Karpas-422 (cell line): ENCODE results near the gene EEF2K. TPM values are rescaled to one million over a fixed set of nuclear protein-coding genes. Genes with fewer than 3 reads are reported as not detected.
"Not testable (repeated sequence)": the region's sequence is repeated elsewhere in the genome, so short reads cannot be mapped to it uniquely, and the experiment has no call there.

Experiments
- DNase-seq: peaks from one replicate; pipeline ENCODE4 v3.0.0-alpha.2; 2015
- H2AFZ ChIP-seq: fragments of 200-600 bp; sonication (generic); 2 replicates; pipeline ENCODE4 v1.6.1; 2014; ENCODE audit warnings: antibody characterized with exemption, low read length, mixed read lengths
- H3K27ac ChIP-seq: fragments of 200-600 bp; sonication (generic); 2 replicates; pipeline ENCODE4 v1.5.1; 2014; ENCODE audit warnings: mild to moderate bottlenecking, low read length, moderate library complexity
- H3K27me3 ChIP-seq: fragments of 200-600 bp; sonication (generic); 2 replicates; pipeline ENCODE4 v1.6.1; 2014; ENCODE audit warnings: low read length, mixed read lengths
- H3K36me3 ChIP-seq: fragments of 200-600 bp; sonication (generic); 2 replicates; pipeline ENCODE4 v1.6.1; 2014; ENCODE audit warnings: low read length, mixed read lengths; ENCODE audit not compliant: insufficient read depth
- H3K4me1 ChIP-seq: fragments of 200-600 bp; sonication (generic); 2 replicates; pipeline ENCODE4 v1.6.1; 2014; ENCODE audit warnings: mild to moderate bottlenecking, low read length, mixed read lengths
- H3K4me2 ChIP-seq: fragments of 200-600 bp; sonication (generic); 2 replicates; pipeline ENCODE4 v1.6.1; 2014; ENCODE audit warnings: low read length, low read depth, mild to moderate bottlenecking; ENCODE audit not compliant: poor library complexity, severe bottlenecking
- H3K4me3 ChIP-seq: fragments of 200-600 bp; sonication (generic); 2 replicates; pipeline ENCODE4 v1.5.1; 2014; ENCODE audit warnings: mild to moderate bottlenecking, antibody characterized with exemption, low read length, mixed read lengths
- H3K79me2 ChIP-seq: fragments of 200-600 bp; sonication (generic); 2 replicates; pipeline ENCODE4 v1.6.1; 2014; ENCODE audit warnings: mild to moderate bottlenecking, low read length, mixed read lengths
- H3K9ac ChIP-seq: fragments of 200-600 bp; sonication (generic); 2 replicates; pipeline ENCODE4 v1.6.0; 2014; ENCODE audit warnings: low read length
- H3K9me2 ChIP-seq: fragments of 200-600 bp; sonication (generic), shearing (Covaris generic); replicated peaks from 2 replicates; pipeline ENCODE4 v1.6.0; 2014; ENCODE audit warnings: mild to moderate bottlenecking, low read length, moderate library complexity; ENCODE audit not compliant: insufficient read depth
- H3K9me3 ChIP-seq: fragments of 300-700, 200-600 bp; sonication (generic); 2 replicates; pipeline ENCODE4 v1.6.1; 2014; ENCODE audit warnings: low read length, mixed read lengths
- H4K20me1 ChIP-seq: fragments of 200-600 bp; sonication (generic); 2 replicates; pipeline ENCODE4 v1.6.1; 2014; ENCODE audit warnings: mild to moderate bottlenecking, antibody characterized with exemption, low read length, low read depth; ENCODE audit not compliant: insufficient read depth
- total RNA-seq: library from RNA; depleted of rRNA; stranded (reverse); fragments of >200 nt; shearing (Covaris generic); gene quantifications from 2 replicates; pipeline ENCODE4 v1.2.3, GENCODE V29; 2014; ENCODE audit warnings: low replicate concordance

Gene EEF2K
- total RNA-seq, 1 experiment from 2014 or later = 16.0 TPM

DNA sequence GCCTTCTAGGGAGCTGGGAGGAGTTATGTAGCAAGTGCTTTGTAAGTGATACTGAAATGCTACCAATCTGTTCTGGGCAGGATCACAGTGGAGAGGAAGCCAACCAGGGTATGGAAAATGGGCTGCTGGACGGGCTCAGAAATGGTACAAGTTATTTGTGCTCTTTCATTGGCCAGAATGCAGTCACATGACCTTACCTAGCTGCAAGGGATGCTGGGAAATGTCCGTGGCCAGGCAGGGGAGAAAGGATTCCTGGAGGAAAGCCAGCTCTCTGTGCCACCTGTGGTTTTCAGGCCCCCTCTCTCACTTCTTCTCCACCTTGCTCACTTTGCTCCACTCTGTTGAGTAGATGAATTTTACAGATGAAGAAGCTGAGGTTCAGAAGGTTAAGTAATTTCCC lies 4.8 kb downstream of the EEF2K start:
- DNase-seq = no peak
- H3K4me2 ChIP-seq = no peak overlapping the region
- H3K36me3 ChIP-seq = peaks cover 34% of the 10 kb centered on the region
- peaks cover 5% of the 10 kb centered on the region; the same call in 1 of the 2 replicates for H4K20me1 ChIP-seq
- no peak overlapping the region for H2AFZ ChIP-seq
- peaks cover 5% of the 10 kb centered on the region; the same call in 1 of the 2 replicates for H3K9me3 ChIP-seq
- H3K27ac ChIP-seq = peak overlapping the region; percentile 56
- H3K4me1 ChIP-seq = peaks cover 36% of the 10 kb centered on the region
- H3K9me2 ChIP-seq = no peaks in the 10 kb centered on the region
- H3K27me3 ChIP-seq = no peaks in the 10 kb centered on the region
- peaks cover 91% of the 10 kb centered on the region for H3K79me2 ChIP-seq
- no peak overlapping the region for H3K4me3 ChIP-seq
- H3K9ac ChIP-seq = no peak overlapping the region

DNA sequence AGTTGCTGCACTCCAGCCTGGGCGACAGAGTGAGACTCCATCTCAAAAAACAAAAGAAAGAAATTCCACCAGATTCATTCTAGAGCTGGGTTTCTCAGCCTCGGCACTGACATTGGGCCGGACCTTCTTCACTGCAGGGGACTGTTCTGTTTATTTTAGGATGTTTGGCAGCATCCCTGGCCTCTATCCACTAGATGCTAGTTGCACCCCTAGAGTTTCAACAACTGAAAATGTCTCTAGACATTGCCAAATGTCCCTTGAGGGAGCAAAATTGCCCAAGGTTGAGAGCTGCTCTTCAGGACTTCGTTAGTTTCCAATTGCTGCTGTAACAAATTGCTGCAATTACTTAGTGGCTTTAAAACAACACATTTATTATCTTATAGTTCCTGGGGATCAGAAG lies 7.2 kb downstream of the EEF2K start:
- H3K9me3 ChIP-seq = peaks cover 5% of the 10 kb centered on the region; the same call in 1 of the 2 replicates
- peaks cover 39% of the 10 kb centered on the region for H3K4me1 ChIP-seq
- no peaks in the 10 kb centered on the region for H3K27me3 ChIP-seq
- no peak overlapping the region for H3K4me3 ChIP-seq
- H3K79me2 ChIP-seq = peaks cover 90% of the 10 kb centered on the region
- no peak overlapping the region for H3K4me2 ChIP-seq
- H3K36me3 ChIP-seq = peaks cover 34% of the 10 kb centered on the region
- no peak overlapping the region for H3K27ac ChIP-seq
- no peak overlapping the region for H3K9ac ChIP-seq
- H3K9me2 ChIP-seq = no peaks in the 10 kb centered on the region
- no peak overlapping the region for H2AFZ ChIP-seq
- no peaks in the 10 kb centered on the region for H4K20me1 ChIP-seq
- DNase-seq = no peak

DNA sequence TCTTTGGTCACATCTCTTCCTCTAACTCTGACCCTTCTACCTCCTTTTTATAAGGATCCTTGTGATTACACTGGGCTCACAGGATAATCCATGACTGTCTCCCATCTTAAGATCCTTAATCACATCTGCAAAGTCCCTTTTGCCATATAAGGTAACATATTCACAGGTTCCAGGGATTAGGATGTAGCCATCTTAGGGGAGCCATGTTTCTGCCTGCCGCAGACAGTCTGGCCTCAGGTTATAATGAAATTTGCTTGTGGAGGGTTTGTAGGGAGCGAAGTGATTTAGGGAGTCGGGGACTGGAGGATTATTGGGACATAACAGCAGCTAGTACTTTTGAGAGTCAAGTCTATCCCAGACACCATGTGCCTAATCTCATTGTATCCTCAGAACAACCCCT lies 7.7 kb downstream of the EEF2K start:
- H3K4me1 ChIP-seq = peaks cover 37% of the 10 kb centered on the region
- H3K4me2 ChIP-seq = no peak overlapping the region
- H3K79me2 ChIP-seq = peaks cover 90% of the 10 kb centered on the region
- H3K9ac ChIP-seq = no peak overlapping the region
- H4K20me1 ChIP-seq = no peaks in the 10 kb centered on the region
- no peak overlapping the region for H3K27ac ChIP-seq
- H3K9me3 ChIP-seq = peaks cover 5% of the 10 kb centered on the region; the same call in 1 of the 2 replicates
- H3K36me3 ChIP-seq = peaks cover 34% of the 10 kb centered on the region
- H3K27me3 ChIP-seq = no peaks in the 10 kb centered on the region
- DNase-seq = no peak
- H3K4me3 ChIP-seq = no peak overlapping the region
- H2AFZ ChIP-seq = no peak overlapping the region
- no peaks in the 10 kb centered on the region for H3K9me2 ChIP-seq

DNA sequence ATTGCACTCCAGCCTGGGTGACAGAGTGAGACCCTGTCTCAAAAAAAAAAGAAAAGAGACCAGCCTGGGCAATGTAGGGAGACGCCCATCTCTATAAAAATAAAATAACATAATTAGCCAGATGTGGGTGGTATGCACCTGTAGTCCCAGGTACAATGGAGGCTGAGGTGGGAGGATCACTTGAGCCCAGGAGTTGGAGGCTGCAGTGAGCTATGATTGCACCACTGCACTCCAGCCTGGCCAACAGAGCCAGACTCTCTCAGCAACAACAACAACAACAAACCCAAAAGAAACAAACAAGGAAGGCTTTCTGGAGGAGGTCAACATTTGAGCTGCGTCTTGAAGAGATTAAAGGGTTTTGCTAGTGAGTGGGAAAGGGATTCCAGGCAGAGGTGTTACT lies 8.3 kb downstream of the EEF2K start:
- Histone ChIP-seq H4K20me1 (no peaks in the 10 kb centered on the region), H3K9me3 (peaks cover 5% of the 10 kb centered on the region; the same call in 1 of the 2 replicates), H3K79me2 (peaks cover 89% of the 10 kb centered on the region), H3K4me2 (no peak overlapping the region), H3K4me1 (peaks cover 34% of the 10 kb centered on the region), H3K9me2 (no peaks in the 10 kb centered on the region), H3K36me3 (peaks cover 34% of the 10 kb centered on the region), H2AFZ (no peak overlapping the region), H3K27ac (no peak overlapping the region), H3K27me3 (no peaks in the 10 kb centered on the region), H3K4me3 (no peak overlapping the region), H3K9ac (no peak overlapping the region)
- no peak for DNase-seq

DNA sequence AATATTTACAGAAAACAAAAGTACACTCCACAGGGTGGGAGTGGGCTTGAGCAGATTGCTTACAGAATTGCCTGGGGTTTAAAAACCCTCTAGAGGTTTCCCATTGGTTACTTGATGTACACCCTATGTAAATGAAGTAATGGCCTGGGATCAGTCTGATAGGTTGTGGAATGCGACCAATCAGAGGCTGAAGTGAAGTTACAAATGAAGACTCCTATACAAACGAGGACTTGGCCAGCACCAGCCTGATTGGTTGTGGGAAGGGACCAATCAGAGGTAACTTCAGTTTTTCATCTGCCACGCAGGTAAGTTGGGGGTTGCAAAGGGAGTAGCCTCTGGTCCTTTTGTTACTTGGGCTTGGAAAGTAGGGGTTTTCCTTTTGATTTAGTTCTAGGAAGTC lies 8.8 kb downstream of the EEF2K start:
- Histone ChIP-seq H3K27me3 (no peaks in the 10 kb centered on the region), H3K4me3 (no peak overlapping the region), H4K20me1 (no peaks in the 10 kb centered on the region), H3K4me1 (peaks cover 29% of the 10 kb centered on the region), H3K36me3 (peaks cover 34% of the 10 kb centered on the region), H3K4me2 (no peak overlapping the region), H2AFZ (no peak overlapping the region), H3K9me2 (no peaks in the 10 kb centered on the region), H3K9ac (no peak overlapping the region), H3K27ac (no peak overlapping the region), H3K79me2 (peaks cover 89% of the 10 kb centered on the region), H3K9me3 (peaks cover 5% of the 10 kb centered on the region; the same call in 1 of the 2 replicates)
- DNase-seq = peak; percentile 56

DNA sequence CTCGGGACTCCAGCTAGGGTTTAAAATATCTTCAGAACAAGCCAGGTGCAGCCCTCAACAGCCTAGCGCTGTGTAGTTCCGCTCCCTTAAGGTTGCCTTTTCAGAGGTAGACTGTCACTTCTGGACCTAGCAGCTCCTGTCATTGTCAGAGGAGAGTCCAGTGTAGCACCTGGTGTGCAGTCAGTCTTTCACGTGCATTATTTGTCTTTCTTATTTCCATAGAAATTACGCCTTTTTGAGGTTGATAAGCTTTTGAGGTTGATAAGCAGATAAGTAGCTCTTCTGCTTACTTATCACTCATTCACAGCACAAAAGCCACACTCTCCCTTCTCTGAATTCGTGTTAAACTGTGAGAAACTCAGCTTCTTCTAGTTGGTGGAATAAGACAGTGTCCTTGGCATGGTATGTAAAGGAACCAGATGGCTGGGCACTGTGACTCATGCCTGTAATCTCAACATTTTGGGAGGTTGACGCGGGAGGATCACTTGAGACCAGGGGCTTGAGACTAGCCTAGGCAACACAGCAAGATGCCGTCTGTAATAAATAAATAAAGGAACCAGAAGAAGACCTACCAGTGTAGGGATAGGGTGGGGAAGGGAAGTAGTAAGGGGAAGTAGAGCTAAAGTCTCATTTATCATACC lies 10.2 kb downstream of the EEF2K start:
- Histone ChIP-seq H3K4me3 (no peak overlapping the region), H3K79me2 (peaks cover 88% of the 10 kb centered on the region), H3K9me3 (no peaks in the 10 kb centered on the region), H3K9me2 (no peaks in the 10 kb centered on the region), H3K4me1 (peaks cover 21% of the 10 kb centered on the region), H3K4me2 (no peak overlapping the region), H3K27me3 (no peaks in the 10 kb centered on the region), H3K9ac (no peak overlapping the region), H3K36me3 (peaks cover 26% of the 10 kb centered on the region), H3K27ac (peak overlapping the region; percentile 31; the same call in 1 of the 2 replicates), H2AFZ (no peak overlapping the region), H4K20me1 (no peaks in the 10 kb centered on the region)
- no peak for DNase-seq

DNA sequence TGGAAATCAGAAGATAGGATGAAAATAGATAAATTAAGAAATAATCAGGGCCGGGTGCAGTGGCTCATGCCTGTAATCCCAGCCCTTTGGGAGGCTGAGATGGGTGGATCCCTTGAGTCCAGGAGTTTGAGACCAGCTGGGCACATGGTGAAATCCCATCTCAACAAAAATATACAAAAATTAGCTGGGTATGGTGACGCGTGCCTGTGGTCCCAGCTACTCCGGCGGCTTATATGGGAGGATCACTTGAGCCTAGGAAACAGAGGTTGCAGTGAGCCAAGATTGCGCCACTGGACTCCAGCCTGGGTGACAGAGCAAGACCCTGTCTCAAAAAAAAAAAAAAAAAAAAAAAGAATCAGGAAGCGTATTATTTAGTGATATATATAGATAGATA lies 10.8 kb downstream of the EEF2K start:
- not testable (repeated sequence) for H3K9ac ChIP-seq, H2AFZ ChIP-seq, H3K4me3 ChIP-seq, H3K9me2 ChIP-seq, DNase-seq, H4K20me1 ChIP-seq, H3K27ac ChIP-seq, H3K4me2 ChIP-seq, H3K9me3 ChIP-seq, H3K27me3 ChIP-seq
- peaks cover 25% of the 10 kb centered on the region for H3K36me3 ChIP-seq
- peaks cover 86% of the 10 kb centered on the region for H3K79me2 ChIP-seq
- peaks cover 21% of the 10 kb centered on the region for H3K4me1 ChIP-seq

DNA sequence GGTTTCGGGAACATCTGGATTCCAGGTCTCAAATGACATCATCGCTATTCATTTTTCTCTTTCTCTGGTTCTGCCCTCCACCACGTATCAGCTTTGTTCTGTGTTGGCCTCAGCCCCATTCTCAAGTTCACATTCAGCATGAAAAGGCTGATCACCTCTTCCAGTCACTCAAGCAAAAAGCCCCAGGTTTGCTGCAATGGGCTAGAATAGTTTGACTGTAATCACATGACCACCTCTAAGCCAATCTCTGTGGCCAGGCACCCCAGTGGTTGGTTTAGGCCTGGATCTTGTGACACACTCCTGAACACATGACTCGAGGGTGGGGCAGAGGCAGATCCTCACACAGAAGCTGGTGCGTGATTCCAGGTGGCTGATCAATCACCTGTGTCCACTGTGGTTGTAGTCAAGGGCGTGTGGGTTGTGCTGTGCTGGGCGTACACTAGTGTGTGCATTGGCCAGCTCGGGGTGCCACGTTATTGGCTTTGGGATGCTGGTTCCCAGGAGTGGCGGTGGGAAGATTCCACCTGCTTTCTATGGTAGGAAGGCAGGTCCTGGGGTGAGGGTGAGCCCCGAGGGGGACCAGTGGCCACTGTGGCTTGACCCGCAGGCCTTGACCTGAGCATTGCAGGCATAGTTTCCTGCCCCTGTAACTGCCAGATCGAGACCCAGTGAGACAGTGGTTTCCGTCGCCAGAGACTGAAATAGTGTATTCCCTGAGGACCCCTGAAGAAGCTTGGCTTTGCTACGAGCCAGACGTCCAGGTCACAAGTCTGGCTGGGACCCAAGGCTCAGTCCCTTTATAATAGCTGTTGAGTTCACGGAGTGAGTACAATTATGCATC lies 12.0 kb downstream of the EEF2K start:
- H3K4me1 ChIP-seq = peaks cover 21% of the 10 kb centered on the region
- H3K79me2 ChIP-seq = peaks cover 84% of the 10 kb centered on the region
- DNase-seq = peak; percentile 71
- H4K20me1 ChIP-seq = no peaks in the 10 kb centered on the region
- peaks cover 21% of the 10 kb centered on the region for H3K36me3 ChIP-seq
- no peak overlapping the region for H3K27ac ChIP-seq
- H3K27me3 ChIP-seq = no peaks in the 10 kb centered on the region
- no peak overlapping the region for H3K9ac ChIP-seq
- no peaks in the 10 kb centered on the region for H3K9me2 ChIP-seq
- H3K9me3 ChIP-seq = no peaks in the 10 kb centered on the region
- no peak overlapping the region for H3K4me2 ChIP-seq
- no peak overlapping the region for H3K4me3 ChIP-seq
- no peak overlapping the region for H2AFZ ChIP-seq
